ENCODE data around the gene SERPINB6.

SERPINB6 gene

DNA sequence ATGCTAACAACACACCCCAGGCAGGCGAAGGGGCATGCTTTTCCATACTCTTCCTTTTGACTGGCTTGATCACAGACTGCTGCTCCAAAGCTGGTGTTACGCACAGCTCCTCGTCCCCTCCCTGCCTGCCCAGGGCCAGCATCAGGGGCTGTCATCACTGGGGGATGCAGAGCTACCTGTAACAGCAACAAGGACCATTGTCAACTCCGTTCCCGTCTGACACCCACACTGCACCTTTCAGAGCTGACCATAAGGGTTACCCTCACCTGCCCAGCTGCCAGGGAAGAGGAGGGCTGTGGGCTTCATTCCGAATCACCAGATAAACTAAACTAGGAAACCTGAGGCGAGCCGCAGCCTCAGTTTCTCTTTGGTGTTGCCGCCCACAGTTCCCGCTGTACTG, 43.8 kb upstream of the SERPINB6 start:
- CTCF ChIA-PET: interaction anchor here (1.0 to 2.5 kb wide), 2 partner anchors 10 to 14 kb away, joined by 5 to 13 read pairs; no protein-coding TSS in a partner anchor
- no peak for DNase-seq (ENCODE audit: extremely low spot score)
- POLR2A ChIA-PET: no interaction called here
- TF ChIP-seq, protein P1, sequence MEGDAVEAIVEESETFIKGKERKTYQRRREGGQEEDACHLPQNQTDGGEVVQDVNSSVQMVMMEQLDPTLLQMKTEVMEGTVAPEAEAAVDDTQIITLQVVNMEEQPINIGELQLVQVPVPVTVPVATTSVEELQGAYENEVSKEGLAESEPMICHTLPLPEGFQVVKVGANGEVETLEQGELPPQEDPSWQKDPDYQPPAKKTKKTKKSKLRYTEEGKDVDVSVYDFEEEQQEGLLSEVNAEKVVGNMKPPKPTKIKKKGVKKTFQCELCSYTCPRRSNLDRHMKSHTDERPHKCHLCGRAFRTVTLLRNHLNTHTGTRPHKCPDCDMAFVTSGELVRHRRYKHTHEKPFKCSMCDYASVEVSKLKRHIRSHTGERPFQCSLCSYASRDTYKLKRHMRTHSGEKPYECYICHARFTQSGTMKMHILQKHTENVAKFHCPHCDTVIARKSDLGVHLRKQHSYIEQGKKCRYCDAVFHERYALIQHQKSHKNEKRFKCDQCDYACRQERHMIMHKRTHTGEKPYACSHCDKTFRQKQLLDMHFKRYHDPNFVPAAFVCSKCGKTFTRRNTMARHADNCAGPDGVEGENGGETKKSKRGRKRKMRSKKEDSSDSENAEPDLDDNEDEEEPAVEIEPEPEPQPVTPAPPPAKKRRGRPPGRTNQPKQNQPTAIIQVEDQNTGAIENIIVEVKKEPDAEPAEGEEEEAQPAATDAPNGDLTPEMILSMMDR (IDR thresholded peaks at IDR 0.05; ENCODE audit: control extremely low read depth, extremely low read depth, low read depth, missing control alignments): no peak

DNA sequence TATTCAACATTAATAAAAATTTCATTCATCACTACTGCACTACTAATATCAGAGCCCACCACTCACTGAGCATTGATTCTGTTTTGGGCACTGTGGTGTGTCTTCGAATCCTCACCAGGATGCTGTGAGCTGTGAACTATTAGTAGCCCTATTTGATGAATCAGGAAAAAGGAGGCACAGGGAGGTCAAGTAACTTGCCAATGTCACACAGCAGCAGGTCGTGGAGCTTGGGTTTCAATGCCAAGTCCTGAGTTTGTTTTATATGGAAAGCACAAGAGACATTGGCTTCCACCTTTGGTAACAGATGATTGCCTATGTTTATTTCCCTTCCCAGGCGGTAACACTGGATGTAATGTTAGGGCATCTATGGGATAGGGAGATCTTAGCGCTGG, 43.3 kb upstream of the SERPINB6 start:
- TF ChIP-seq, protein P1 (IDR thresholded peaks at IDR 0.05; ENCODE audit: control extremely low read depth, extremely low read depth, low read depth, missing control alignments): no peak
- no peak for DNase-seq (ENCODE audit: extremely low spot score)
- ChIA-PET POLR2A (interaction anchor here (0.6 kb wide), 1 partner anchor 25 kb away, joined by 3 read pairs; no protein-coding TSS in a partner anchor), CTCF (interaction anchor here (1.0 to 2.5 kb wide), 3 partner anchors 9 to 13 kb away, joined by 4 to 13 read pairs (median 5); no protein-coding TSS in a partner anchor)

DNA sequence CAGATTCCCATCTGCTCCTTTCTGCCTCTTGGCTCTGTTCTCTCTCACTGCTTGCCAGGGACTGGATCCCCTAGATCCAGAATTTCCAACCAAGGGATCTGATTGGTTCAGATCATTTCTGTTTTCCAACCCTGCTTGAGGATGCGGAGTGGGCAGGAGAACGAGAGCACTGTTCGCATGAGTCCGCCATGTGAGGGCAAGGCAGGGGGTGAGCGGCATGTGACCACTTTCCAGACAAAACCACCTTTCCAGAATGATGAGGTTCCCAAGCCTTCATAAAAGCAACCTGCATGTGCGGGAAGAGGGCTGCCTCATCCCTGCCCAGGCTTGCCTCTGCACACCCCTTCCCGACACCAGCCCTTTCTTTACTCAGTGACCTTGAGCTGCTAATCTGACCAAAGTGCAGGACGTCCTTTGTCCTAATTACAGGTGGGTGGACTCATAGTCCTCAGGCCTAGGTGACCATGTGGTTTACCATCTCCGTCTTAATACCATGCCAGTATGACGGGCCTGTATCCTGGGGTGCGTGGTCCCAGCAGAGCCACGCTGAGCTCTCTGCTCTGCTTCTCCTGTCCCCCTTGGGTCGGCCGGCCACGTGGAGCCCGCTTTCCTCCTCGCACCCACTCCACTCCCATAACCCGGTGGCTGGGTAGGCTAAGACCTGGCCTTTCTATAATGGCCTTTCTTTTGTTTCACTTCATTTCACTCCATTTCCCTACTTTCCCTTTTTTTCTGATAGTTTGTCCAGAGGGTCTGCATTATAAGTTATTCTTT, 42.7 kb upstream of the SERPINB6 start:
- DNase-seq (ENCODE audit: extremely low spot score): no peak
- TF ChIP-seq, protein P1 (IDR thresholded peaks at IDR 0.05; ENCODE audit: control extremely low read depth, extremely low read depth, low read depth, missing control alignments): no peak
- ChIA-PET POLR2A (interaction anchor here (0.6 kb wide), 1 partner anchor 24 kb away, joined by 3 read pairs; no protein-coding TSS in a partner anchor), CTCF (interaction anchor here (1.0 to 2.5 kb wide), 3 partner anchors 10 to 13 kb away, joined by 4 to 13 read pairs (median 5); no protein-coding TSS in a partner anchor)

DNA sequence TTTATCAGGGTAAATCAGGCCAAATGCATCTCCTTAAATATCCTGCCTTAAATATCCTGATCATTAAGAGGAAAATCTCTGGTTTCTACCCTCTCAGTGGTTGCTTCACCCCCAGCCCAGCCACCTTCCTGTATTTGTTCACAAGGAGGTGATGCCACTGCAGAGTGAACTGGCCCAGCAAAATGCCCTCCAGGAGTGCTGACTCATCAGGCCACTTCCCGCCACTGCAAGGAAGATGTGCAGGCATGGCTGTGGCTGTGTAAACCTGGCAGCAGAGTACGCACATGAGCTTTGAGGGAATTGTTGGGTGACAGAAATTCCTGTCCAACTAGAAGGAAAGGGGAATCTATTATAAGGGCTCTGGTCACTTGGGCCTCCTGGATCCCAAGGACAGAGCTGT, 42.1 kb upstream of the SERPINB6 start:
- DNase-seq (ENCODE audit: extremely low spot score): no peak
- POLR2A ChIA-PET: no interaction called here
- CTCF ChIA-PET: interaction anchor here (1.4 to 2.5 kb wide), 2 partner anchors 10 to 12 kb away, joined by 4 to 13 read pairs; no protein-coding TSS in a partner anchor
- TF ChIP-seq, protein P1 (IDR thresholded peaks at IDR 0.05; ENCODE audit: control extremely low read depth, extremely low read depth, low read depth, missing control alignments): no peak

DNA sequence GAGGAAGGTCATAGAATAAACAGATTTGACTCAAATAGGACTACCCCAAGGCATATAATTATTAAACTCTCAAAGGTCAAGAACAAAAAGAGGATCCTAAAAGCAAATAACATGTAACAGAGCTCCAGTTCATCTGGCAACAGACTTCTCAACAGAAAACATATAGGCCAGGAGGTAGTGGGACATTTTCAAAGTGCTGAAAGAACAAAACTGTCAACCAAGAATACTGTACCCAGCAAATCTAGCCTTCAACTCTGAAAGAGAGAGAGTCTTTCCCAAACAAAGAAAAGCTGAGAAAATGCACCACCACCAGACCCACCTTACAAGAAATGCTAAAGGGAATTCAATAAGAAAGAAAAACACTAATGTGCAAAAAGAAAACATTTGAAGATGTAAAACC, 40.2 kb upstream of the SERPINB6 start:
- CTCF ChIA-PET: interaction anchor here (1.4 kb wide), 1 partner anchor 10 kb away, joined by 7 read pairs; no protein-coding TSS in a partner anchor
- TF ChIP-seq, protein P1 (IDR thresholded peaks at IDR 0.05; ENCODE audit: control extremely low read depth, extremely low read depth, low read depth, missing control alignments): no peak
- POLR2A ChIA-PET: no interaction called here
- DNase-seq (ENCODE audit: extremely low spot score): no peak

DNA sequence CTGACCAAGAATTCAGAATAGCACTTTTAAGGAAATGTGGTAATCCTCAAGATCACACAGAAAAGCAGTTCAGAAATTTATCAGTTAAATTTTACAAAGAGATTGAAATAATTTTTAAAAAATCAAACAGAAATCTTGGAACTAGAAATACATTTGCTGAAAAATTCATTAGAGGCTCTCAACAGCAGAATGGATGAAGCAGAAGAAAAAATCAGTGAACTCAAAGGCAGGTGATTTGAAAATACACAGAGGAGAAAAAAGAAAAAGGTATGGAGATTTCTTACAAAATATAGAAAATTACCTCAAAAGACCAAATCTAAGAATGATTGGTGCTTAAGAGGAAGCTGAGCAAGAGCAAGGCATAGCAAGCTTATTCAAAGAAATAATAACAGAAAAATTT, 39.8 kb upstream of the SERPINB6 start:
- CTCF ChIA-PET: interaction anchor here (1.3 to 1.4 kb wide), 2 partner anchors 9 to 14 kb away, joined by 4 to 7 read pairs; no protein-coding TSS in a partner anchor
- DNase-seq (ENCODE audit: extremely low spot score): no peak
- TF ChIP-seq, protein P1 (IDR thresholded peaks at IDR 0.05; ENCODE audit: control extremely low read depth, extremely low read depth, low read depth, missing control alignments): no peak
- POLR2A ChIA-PET: no interaction called here
